ENCODE data around the gene FCGR3A. TPM values are rescaled to one million over a fixed set of nuclear protein-coding genes. Genes with fewer than 3 reads are reported as not detected.
"Not testable (repeated sequence)": the region's sequence is repeated elsewhere in the genome, so short reads cannot be mapped to it uniquely, and the experiment has no call there.

The FCGR3A gene
- total RNA-seq, 1 experiment from 2014 or later, result not detected

GRCh38 chr1:161525321-161525720, 24.3 kb downstream of the FCGR3A start:
- not testable (repeated sequence) for H3K4me3 ChIP-seq; DNase-seq; H3K27me3 ChIP-seq; H3K9me3 ChIP-seq (replicated peaks); H3K4me1 ChIP-seq; H3K36me3 ChIP-seq; H3K27ac ChIP-seq

DNA sequence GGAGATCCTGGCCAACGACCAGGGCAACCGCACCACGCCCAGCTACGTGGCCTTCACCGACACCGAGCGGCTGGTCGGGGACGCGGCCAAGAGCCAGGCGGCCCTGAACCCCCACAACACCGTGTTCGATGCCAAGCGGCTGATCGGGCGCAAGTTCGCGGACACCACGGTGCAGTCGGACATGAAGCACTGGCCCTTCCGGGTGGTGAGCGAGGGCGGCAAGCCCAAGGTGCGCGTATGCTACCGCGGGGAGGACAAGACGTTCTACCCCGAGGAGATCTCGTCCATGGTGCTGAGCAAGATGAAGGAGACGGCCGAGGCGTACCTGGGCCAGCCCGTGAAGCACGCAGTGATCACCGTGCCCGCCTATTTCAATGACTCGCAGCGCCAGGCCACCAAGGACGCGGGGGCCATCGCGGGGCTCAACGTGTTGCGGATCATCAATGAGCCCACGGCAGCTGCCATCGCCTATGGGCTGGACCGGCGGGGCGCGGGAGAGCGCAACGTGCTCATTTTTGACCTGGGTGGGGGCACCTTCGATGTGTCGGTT, 24.8 kb downstream of the FCGR3A start:
- not testable (repeated sequence) for H3K36me3 ChIP-seq; H3K4me3 ChIP-seq; H3K27me3 ChIP-seq; DNase-seq; H3K9me3 ChIP-seq (replicated peaks); H3K4me1 ChIP-seq; H3K27ac ChIP-seq

DNA sequence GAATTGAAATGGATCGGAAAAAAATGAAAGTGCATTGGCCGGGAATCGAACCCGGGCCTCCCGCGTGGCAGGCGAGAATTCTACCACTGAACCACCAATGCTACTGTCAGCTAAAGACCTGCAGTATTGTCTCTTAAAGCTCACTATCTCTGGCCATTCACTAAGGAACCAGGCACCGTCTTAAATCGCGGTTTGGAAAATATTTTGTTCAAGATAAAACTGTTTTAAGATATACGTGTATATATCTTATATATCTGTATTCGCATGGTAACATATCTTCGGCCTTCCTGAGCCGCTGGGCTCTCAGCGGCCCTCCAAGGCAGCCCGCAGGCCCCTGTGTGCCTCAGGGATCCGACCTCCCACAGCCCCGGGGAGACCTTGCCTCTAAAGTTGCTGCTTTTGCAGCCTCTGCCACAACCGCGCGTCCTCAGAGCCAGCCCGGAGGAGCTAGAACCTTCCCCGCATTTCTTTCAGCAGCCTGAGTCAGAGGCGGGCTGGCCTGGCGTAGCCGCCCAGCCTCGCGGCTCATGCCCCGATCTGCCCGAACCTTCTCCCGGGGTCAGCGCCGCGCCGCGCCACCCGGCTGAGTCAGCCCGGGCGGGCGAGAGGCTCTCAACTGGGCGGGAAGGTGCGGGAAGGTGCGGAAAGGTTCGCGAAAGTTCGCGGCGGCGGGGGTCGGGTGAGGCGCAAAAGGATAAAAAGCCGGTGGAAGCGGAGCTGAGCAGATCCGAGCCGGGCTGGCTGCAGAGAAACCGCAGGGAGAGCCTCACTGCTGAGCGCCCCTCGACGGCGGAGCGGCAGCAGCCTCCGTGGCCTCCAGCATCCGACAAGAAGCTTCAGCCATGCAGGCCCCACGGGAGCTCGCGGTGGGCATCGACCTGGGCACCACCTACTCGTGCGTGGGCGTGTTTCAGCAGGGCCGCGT, 25.5 kb downstream of the FCGR3A start, which contains the start of gene HSPA6:
HSPA6 (plus strand) TSS at position 724 of the 925 bp plus-strand sequence; CDS start at position 843, 119 bp downstream.
- H3K27ac ChIP-seq, result peak within 1 kb of the TSS; percentile 23; the same call in 1 of the 2 replicates
- DNase-seq, result peak; percentile 68 to 82
- H3K9me3 ChIP-seq (replicated peaks); H3K27me3 ChIP-seq; H3K4me1 ChIP-seq; H3K36me3 ChIP-seq: not testable (repeated sequence)
- peak within 1 kb of the TSS; percentile 71 for H3K4me3 ChIP-seq

DNA sequence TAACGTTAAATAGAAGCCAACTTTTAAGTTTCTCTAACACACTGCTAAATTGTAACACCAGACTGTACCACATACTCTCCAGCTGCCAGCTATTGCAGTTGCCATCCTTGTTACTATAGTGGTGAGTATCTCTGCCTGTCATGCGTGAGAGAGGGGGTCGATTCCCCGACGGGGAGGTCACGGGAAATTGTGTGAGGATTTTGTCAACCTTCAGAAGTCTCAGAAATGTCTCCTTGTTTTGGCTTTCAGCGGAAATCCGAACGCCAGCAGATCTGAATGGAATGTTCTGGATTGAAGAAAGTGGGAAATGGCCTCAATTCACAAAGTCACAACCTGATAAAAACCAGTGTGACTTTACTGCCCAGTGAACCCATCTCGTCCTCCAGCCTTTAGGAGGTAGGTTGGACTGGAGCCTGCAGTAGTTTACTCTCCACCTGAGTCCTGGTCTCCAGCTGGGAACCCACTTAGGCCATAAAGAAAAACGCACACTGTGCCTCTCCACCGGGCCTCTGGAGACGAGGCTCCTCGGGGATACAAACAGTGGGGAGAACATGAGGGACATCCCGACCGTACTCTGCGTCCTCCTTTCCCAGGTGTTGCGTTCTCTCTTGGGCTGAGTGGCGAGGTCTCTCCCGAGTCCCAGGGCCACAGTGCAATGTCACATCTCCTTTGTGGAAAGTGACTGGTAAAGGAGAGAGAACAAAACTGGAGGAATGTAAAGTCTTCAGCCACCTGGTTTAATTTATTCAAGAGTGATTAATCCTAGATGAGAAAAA, 26.4 kb downstream of the FCGR3A start:
- not testable (repeated sequence) for DNase-seq; H3K27ac ChIP-seq; H3K9me3 ChIP-seq (replicated peaks); H3K36me3 ChIP-seq; H3K4me3 ChIP-seq; H3K4me1 ChIP-seq; H3K27me3 ChIP-seq

GRCh38 chr1:161513953-161514352, 35.7 kb downstream of the FCGR3A start:
- not testable (repeated sequence) for H3K9me3 ChIP-seq (replicated peaks); H3K27me3 ChIP-seq; H3K4me1 ChIP-seq; H3K27ac ChIP-seq; H3K36me3 ChIP-seq; DNase-seq; H3K4me3 ChIP-seq

DNA sequence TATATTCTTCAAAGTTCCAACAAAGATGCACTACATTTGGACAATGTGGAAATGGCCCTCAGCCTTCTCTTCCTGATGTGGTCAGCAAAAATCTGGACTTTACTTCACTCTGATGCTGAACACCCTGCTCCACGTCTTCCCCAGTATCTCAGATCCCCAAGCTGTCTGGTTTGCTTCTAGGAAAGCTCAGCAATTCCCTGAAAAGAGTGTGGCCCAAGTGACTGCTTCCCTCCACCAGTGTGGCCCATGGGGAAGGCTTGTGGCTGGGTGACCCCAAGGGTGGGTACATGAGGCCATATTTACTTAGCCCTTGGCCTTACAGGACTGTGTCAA, 36.2 kb downstream of the FCGR3A start:
- not testable (repeated sequence) for H3K4me1 ChIP-seq; H3K9me3 ChIP-seq (replicated peaks); DNase-seq; H3K27me3 ChIP-seq; H3K27ac ChIP-seq; H3K36me3 ChIP-seq; H3K4me3 ChIP-seq

- not testable (repeated sequence) for H3K4me1 ChIP-seq; H3K4me3 ChIP-seq; H3K9me3 ChIP-seq (replicated peaks); H3K27ac ChIP-seq; H3K36me3 ChIP-seq; H3K27me3 ChIP-seq; DNase-seq
Observed at GRCh38 chr1:161512636-161513447, 36.8 kb downstream of the FCGR3A start.

DNA sequence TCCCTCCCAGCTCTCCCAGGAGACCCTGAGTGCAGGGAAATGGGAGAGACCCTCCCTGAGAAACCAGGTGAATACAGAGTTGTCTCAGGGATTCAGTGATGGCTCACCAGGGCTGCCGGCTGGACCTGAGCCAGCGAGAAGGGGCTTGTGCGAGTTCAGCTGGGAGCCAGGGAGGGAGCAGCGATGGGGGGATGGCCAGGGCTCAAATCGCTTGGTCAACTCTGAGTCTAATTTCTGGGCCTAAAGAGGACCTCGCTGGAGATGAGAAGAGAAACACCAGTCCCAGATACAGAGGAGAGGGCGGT, 37.9 kb downstream of the FCGR3A start:
- Histone ChIP-seq H3K9me3 (replicated peaks) (no peaks in the 10 kb centered on the region), H3K4me1 (no peaks in the 10 kb centered on the region), H3K27me3 (no peaks in the 10 kb centered on the region), H3K36me3 (no peaks in the 10 kb centered on the region), H3K4me3 (no peak overlapping the region), H3K27ac (no peak overlapping the region)
- DNase-seq, result no peak

DNA sequence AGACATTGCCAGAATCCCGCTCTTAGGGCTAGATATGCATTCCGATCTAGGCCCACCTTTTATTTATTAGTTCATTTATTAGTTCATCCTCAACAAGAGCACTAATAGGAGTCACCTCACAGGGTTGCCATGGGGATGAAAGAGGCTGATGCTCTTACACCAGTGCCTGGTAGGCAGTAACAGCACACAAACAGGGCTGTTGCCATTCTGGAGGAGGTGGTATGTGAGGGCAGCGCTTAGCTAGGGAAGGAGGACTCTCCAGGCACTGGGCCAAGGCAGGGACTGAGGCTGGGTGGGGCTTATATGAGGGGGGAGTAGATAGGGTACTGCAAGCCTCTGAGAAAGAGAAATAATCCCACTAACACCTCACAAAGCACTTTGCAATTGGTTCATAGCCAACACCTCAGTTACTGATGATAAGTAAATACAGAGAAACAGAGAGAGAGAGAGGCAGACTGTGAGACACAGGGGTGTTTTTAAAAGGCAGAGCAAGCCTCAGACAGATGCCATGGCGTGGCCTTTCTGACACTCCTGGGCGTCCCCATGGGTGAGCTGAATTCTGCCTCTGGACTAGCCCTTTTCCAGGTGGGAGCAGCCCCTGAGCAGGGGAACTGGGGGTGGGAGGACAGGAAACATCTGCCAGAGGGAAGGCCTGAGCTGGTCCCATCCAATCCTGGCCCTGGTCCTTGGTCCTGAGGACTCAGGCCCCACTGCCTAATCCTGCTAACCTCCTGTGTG, 38.4 kb downstream of the FCGR3A start:
- no peaks in the 10 kb centered on the region for H3K4me1 ChIP-seq
- no peaks in the 10 kb centered on the region for H3K36me3 ChIP-seq
- no peaks in the 10 kb centered on the region for H3K9me3 ChIP-seq (replicated peaks)
- H3K27me3 ChIP-seq, result no peaks in the 10 kb centered on the region
- no peak overlapping the region for H3K27ac ChIP-seq
- no peak for DNase-seq
- no peak overlapping the region for H3K4me3 ChIP-seq

DNA sequence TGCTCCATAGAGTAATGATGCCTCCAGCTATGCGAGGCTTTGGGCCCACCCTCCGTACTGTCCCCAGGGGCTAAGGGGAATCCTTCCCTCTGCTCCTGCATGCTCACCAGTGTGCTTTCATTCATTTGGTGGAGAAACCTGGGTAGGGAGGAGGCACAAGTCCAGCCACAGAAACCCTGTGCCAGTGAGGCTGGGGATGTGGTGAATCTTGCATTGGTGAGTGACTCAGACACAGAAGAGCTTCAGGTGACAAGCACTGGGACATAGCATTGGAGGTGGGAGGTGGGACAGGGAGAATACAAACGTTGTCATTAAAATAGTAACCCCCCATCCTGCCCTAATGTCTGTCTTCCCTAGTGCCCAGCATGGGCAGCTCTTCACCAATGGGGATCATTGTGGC, 39.1 kb downstream of the FCGR3A start:
- no peak overlapping the region for H3K27ac ChIP-seq
- no peaks in the 10 kb centered on the region for H3K4me1 ChIP-seq
- no peaks in the 10 kb centered on the region for H3K36me3 ChIP-seq
- H3K4me3 ChIP-seq, result no peak overlapping the region
- H3K9me3 ChIP-seq (replicated peaks), result no peaks in the 10 kb centered on the region
- H3K27me3 ChIP-seq, result no peaks in the 10 kb centered on the region
- no peak for DNase-seq

GRCh38 chr1:161506336-161507223, 43.0 kb downstream of the FCGR3A start:
- Histone ChIP-seq H3K9me3 (replicated peaks) (no peaks in the 10 kb centered on the region), H3K4me1 (no peaks in the 10 kb centered on the region), H3K4me3 (no peak overlapping the region), H3K36me3 (no peaks in the 10 kb centered on the region), H3K27ac (no peak overlapping the region), H3K27me3 (no peaks in the 10 kb centered on the region)
- DNase-seq, result no peak

DNA sequence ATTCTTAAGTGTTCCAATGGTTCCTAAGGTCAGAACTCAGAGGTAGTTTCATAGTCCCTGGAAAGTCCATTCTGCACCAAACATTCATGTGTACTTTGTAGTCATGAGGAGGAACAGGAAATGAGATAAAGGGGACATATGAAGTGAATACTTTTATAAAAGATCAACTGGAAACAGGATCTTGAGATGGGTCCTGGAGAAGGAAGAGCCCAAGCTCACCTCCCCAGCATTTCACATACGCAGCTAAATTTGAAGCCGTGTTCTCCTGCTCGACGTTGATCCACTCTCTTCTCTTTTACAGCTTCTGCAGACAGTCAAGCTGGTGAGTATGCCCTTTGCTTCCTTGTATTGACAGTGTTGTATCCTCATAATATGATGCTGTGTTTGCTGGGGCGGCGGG, 43.9 kb downstream of the FCGR3A start:
- no peaks in the 10 kb centered on the region for H3K27me3 ChIP-seq
- H3K4me3 ChIP-seq, result no peak overlapping the region
- H3K36me3 ChIP-seq, result no peaks in the 10 kb centered on the region
- H3K27ac ChIP-seq, result no peak overlapping the region
- no peak for DNase-seq
- H3K9me3 ChIP-seq (replicated peaks), result no peaks in the 10 kb centered on the region
- no peaks in the 10 kb centered on the region for H3K4me1 ChIP-seq

DNA sequence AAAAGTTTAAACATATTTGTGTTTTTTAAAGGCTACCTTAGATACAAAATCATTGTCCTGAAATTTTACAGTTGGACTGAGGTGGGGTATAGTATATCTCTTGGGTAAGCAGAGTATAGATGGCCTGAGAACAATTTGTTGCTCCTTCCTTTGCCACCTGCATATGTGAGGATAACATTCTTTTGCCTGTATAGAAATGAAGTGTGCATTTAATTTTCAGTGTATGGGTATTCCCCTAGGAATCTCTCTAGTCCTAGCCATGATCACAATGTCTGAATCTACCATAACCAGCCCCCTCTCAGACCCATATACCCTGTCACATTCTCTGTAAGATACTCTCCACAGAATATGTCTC, 46.2 kb downstream of the FCGR3A start:
- no peaks in the 10 kb centered on the region for H3K36me3 ChIP-seq
- H3K4me1 ChIP-seq, result no peaks in the 10 kb centered on the region
- no peak overlapping the region for H3K4me3 ChIP-seq
- no peaks in the 10 kb centered on the region for H3K9me3 ChIP-seq (replicated peaks)
- no peak overlapping the region for H3K27ac ChIP-seq
- DNase-seq, result no peak
- no peaks in the 10 kb centered on the region for H3K27me3 ChIP-seq
